HG03432 (cell line): ENCODE measurements around the gene WDR75.
"Not testable (repeated sequence)": the region's sequence is repeated elsewhere in the genome, so short reads cannot be mapped to it uniquely, and the experiment has no call there.

Experiments used
- ATAC-seq: cut with Tn5 transposase; IDR thresholded peaks from one replicate; pipeline ENCODE4 v1.9.1; 2021; ENCODE audit warnings: mild to moderate bottlenecking, moderate library complexity; ENCODE audit not compliant: unreplicated experiment

Gene WDR75

DNA sequence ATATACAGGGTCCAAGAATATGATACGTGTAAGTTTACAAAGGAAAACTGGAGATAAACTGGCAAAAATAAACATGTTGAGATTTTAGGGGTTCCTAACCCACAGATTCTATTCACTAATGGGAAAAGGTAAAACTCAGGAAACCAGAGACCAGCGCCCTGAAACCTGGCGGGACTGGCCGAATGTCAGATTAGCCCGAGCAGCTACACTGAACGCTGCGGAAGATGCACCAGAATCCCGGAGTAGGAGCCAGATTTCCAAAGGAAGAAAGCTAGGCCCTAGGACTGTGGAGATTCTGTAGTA is 679 bp upstream of the WDR75 start:
- ATAC-seq = peak; percentile 30

DNA sequence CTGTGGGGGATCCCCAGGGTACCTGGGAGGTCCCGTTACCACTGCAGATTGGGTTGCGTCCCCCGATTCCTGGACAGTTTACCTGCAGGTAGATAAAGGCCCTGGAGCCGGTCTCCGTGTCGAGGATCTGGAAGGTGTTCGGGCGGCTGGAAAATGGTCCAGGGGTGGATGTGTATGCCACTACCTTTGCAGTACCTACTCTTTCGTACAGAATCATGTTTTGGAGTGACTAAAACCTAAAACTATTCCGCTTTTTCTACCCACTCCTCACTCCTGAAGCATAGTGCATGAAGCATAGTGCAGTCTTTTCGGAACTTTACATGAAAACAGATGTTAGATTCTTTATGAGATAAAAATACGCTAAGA is 418 bp downstream of the WDR75 start:
- no peak for ATAC-seq

DNA sequence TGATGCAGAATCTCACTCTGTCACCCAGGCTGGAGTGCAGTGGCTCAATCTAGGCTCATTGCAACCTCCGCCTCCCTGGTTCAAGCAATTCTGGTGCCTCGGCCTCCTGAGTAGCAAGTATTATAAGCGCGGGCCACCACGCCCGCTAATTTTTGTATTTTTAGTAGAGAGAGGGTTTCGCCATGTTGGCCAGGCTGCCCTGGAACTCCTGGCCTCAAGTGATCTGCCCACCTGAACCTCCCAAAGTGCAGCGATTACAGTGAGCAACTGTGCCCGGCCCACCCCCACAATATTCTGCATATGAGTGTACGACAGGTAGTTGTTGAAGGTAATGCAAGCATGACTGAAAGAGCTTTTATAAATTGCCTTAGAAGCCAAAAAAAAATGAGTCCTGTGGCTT is 1.2 kb downstream of the WDR75 start:
- no peak for ATAC-seq

GRCh38 chr2:189444322-189444721 is 3.0 kb downstream of the WDR75 start:
- ATAC-seq = peak; percentile 33

DNA sequence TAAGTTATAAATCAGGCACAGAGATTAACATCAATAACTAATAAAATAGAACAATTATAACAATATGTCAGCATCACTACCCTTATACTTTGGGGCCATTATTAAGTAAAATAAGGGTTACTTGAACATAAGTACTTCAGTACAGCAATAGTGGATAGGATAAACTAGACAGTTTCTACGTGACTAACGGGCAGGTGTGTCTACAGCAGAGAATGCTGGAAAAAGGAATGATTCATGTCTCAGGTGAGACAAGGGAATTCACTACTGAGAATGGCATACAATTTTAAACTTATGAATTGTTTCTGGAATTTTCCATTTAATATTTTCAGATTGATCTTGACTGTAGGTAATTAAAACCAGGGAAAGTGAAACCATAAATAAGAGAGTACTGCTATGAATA is 5.5 kb downstream of the WDR75 start:
- ATAC-seq = no peak

DNA sequence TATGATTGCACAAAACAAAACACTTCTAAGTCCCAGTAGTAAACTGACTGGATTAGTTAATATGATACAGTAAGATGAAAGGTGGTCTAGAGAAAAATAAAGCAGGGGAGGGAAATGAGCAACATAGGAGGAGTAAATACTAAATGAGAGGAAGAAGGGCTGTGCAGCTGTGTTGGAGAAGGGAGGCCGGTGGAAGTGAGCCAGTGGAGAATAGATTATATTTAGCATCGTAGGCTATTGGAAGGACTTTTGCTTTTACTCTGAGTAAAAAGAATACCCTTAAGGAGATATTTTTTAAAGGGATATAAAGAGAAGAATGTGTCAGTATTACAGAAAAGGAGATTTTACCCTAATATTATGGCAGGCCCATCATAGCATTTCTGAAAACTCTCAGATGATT is 12.7 kb downstream of the WDR75 start:
- no peak for ATAC-seq

DNA sequence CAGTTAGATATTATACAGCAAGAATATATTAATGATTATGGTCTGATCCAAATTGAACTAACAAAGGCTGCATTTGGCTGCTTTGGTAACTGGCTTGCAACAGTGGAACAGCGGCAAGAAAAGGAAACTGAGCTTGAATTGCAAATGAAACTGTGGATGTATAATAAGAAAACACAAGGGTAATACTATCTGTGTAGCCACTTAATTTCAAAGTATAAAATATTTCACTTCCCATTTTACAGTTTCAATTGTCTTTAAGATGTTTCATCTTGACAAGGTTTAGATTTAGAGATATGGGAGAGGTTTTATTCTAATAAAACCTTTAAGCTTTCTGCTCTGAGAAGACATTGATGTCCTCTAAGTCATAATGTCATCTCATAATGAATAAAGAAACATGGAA is 23.8 kb downstream of the WDR75 start:
- peak; percentile 53 for ATAC-seq

DNA sequence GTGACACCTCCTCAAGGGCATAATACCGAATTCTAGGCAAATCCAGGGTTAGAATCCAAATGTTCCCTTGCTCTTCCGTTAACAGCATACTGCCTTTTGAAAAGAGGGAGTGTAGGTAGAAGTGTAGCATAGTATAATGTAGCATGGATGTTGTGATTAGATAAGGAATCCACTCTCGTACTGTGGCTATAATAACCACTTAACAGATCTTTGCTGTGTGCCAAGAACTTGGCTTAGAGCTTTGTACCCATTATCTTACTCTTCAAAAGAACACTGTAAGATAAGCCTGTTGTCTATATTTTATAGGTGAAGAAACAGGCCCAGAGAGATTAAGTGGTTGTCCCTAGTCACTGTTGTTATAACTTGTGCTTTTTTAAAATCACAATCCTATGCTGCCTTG is 24.2 kb downstream of the WDR75 start:
- peak; percentile 24 for ATAC-seq

DNA sequence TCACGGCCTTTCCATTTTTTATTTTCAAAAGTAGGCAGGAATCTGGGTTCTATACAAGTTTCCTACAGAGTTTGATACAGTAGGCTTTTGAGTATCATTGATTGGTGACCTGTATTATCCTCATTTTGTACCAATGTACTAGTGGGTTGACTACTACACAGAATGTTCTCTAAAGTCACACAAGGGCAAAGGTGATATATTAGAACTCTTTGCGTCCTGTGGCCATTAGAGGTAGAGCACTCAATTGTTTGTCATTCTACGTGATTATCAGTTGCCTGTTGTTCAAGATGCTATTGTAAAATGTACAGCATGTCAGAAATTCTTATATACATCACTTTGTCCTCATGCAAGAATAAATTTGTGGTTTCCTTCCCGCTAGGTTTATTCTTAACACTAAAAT is 24.8 kb downstream of the WDR75 start:
- peak; percentile 3 for ATAC-seq

DNA sequence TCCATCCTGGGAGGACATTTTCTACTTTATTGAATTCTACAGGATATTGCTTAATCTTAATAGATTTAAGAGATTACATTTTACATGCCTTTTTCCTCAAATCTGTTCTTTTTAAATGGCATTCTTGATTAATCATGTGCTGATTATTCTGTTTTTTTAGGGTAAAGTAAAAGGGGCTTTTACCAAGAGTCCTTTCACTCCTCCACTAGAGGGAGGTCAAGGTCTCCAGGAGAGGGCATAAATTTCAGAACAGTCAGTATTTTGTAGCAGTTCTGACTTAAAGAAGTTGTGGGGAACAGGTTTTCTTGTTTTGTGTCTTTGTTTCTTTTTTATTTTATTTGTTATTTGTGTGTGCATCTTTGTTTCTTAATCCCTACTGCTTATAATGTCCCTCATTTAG is 25.4 kb downstream of the WDR75 start:
- peak; percentile 39 for ATAC-seq

- no peak for ATAC-seq
These were observed 25.9 kb downstream of the WDR75 start for GRCh38 chr2:189467160-189467559.

- ATAC-seq = no peak
These were observed 26.3 kb downstream of the WDR75 start for GRCh38 chr2:189467593-189467992.

GRCh38 chr2:189474526-189474925 is 33.3 kb downstream of the WDR75 start:
- ATAC-seq = no peak

DNA sequence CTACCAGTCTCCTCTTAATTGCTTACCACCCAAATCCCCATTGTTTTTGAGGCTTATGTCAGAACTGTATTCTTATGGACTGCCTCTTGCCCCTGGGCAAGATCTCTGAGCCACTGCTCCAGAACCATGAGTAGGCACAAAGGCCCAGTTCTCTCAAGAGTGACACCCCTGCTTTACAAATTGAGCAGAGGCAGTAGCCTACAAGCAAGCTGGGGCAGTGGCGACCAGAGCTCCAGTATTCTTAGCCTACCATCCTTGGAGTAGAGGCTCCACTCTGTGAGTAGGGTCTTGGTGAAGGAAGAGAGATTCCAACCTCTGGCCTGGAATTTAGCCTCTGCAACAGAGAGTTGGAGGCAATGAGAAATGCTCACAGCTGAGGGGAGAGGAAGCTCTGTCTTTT is 36.5 kb downstream of the WDR75 start:
- no peak for ATAC-seq

DNA sequence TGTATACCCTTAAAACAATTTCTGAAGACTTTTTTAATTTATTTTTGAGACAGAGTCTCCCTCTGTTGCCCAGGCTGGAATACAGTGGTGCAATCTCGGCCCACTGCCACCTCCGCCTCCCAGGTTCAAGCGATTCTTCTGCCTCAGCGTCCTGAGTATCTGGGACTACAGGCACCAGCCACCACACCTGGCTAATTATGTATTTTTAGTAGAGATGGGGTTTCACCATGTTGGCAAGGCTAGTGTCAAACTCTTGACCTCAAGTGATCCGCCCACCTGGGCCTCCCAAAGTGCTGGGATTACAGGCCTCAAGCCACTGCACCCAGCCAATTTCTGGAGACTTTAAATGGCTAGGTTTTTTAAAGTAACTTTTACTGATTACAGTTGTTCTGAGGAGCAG is 37.0 kb downstream of the WDR75 start:
- not testable (repeated sequence) for ATAC-seq

DNA sequence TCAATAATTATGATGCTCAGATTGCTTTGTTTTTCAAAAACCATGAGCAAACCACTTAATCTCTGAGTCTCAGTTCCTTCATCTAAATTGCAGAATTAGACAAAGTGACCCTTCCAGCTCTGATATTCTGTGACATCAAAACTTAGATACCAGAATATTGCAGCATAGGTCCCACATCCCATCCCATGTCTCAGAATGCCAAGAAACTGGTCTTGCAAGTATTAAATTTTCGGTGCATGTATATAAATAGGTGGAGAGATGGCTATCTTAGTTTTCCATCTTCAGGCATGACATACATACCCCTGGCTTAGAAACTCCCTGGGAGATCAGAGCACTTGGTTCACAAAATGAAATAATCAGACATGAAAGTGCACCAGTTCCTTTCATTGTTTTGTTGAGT is 39.8 kb downstream of the WDR75 start:
- ATAC-seq = no peak

DNA sequence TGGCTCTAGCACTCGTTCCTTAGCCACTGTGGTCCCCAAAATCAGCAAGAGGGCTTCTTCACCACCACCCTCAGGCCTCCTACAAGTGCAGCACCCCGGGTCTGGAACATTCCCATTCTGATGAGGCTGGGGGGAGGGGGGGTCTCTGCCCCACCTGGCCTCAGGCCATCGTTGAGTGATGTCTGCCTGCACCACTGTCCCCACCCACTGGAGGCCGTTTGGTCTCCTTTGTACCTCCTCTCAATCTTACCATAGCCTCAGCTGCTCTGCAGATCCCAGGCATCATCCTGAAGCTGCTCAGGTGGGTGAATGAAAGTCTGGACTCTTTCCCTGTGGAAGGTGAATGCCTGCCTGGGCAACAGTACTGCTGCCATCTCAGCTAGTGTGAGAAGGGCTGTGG is 42.3 kb downstream of the WDR75 start:
- ATAC-seq = no peak

- ATAC-seq = no peak
These were observed 42.9 kb downstream of the WDR75 start for GRCh38 chr2:189483980-189484740.

GRCh38 chr2:189485146-189485545 is 43.9 kb downstream of the WDR75 start:
- ATAC-seq = no peak

DNA sequence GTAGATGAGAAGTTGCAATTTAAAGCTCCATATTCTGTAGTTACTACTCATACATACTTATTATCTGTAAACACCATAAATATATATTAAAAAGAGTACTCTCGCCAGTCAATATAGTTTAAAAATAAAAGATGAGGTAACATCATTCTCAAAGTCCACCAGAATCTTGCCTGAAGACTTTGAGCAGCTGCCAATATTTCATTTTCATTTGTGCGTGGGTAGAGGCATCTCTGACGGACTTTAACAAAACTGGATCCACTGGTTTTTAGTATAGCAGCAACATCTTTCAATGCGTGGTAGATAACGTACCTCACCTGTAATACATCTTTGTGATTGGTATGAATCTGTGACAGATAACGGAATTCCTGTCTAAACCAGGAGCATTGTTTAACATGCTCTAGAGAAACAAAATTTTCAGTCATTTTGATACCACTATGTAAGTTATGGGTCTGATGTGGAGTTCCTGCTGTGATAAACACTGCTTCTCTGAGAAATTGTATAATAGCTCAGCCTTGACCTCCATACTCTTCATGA is 45.0 kb downstream of the WDR75 start:
- no peak for ATAC-seq

DNA sequence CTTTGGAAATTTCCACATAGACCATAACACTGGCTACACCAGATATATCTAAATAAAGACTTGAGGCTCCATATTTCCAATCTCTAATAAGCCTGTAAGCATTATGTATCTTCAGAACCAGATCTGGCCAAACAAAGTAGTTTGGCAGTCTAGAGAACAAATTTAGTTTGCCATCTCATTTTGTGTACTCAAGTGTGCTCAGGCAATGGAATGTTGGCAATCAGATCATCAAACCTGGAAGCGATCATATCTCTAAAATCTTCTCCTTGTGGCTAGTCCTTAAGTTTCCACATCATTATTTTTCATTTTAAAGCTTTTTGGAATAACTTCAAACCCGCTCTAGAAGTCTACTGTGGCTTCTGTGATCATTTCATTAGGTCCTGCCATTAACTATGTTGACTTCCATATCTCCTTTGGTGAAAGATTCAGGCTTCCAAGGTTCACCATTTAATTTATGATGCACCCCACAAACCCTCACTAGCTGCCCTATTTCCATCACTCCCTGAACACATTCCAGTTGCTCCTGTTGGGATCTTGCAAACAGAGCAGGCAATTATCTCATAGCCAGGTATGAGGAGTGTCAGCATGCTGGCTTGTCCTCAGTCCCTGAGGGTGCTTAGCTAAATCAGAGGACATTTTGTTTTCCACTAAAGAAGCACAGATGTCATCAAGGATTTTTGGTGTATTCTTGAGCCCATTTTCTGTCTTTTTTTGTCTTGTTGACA is 46.2 kb downstream of the WDR75 start:
- ATAC-seq = no peak

- ATAC-seq = no peak
These were observed 46.7 kb downstream of the WDR75 start for GRCh38 chr2:189488008-189488310.

- ATAC-seq = no peak
These were observed 51.2 kb downstream of the WDR75 start for GRCh38 chr2:189492451-189492850.
